DLD1 (cell line): Measurements from ENCODE around the gene FAM240B.

Experiments
- in situ Hi-C: cut with HindIII; loops from 2 replicates; pipeline ENCODE4 v1.10.0; 2017; ENCODE audit warnings: low sequenced_read_pairs

The FAM240B gene

DNA sequence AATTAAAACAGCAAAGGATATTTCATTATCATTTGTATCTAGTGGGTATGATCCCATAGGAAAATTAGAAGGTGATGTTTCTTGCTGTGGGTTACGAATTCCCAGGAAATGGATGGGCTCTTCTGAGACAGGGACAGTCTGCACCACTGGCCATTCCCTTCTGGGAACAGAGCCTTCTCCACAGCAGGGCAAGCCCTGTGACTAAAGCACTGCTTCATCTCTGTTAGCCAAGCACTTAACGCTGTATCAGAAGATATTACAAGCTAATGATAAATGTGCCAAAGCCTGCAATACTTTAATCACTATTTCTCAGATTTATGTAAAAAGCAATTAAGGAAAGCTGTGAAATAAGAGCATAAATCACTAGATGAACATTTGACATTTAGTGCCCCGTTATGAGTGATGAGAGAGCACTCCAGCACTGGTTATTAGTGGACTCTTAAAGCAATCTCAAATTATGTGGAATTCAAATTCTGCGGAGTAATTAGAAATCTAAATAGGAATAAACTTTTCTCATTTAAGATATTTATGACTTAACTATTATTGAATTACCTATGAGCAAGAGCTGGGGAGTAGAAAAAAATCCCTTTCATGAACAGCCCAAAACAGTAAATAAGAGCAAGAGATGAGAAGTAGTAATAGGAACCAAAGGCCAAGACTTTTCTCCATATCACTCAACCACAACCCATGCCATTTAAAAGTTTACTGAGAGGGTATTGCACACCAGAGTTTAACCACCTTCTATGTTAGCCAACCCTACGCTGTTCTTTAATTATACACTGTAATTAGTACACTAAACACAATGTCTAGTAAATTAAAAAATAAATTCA, 49.2 kb downstream of the FAM240B start:
- in situ Hi-C loops: no loop called here

DNA sequence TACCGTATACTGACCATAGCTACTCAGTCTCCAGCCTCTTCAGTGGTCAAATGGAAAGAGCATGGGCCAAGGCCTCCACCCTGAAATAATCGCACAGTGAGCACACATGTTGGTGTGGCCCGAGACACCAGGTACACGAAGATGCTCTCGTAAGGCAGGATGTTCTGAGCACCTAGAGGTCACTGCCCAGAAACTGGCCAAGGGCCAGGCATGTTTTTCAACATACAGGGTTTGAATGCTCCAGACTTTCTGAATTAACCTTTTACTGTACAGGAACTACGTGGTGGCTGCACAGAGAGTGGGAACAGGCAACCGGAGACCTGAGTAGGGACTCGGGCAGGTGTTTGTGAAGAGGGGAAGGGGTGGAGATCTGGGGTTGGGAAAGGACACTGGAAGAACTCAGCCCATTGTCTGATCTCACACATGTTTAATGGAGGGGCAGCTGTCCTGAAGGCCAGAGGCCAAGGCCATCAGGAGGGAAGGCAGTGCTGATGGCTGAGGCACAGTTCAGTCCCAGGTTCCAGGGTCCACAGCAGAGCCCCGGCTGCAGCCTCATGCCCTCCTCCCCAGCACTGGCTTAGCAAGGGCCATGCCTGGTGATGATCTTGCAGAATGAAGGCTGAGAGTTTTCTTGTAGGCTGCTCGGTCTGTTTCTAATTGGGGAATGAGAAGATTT, 51.0 kb downstream of the FAM240B start:
- in situ Hi-C loops: no loop called here

DNA sequence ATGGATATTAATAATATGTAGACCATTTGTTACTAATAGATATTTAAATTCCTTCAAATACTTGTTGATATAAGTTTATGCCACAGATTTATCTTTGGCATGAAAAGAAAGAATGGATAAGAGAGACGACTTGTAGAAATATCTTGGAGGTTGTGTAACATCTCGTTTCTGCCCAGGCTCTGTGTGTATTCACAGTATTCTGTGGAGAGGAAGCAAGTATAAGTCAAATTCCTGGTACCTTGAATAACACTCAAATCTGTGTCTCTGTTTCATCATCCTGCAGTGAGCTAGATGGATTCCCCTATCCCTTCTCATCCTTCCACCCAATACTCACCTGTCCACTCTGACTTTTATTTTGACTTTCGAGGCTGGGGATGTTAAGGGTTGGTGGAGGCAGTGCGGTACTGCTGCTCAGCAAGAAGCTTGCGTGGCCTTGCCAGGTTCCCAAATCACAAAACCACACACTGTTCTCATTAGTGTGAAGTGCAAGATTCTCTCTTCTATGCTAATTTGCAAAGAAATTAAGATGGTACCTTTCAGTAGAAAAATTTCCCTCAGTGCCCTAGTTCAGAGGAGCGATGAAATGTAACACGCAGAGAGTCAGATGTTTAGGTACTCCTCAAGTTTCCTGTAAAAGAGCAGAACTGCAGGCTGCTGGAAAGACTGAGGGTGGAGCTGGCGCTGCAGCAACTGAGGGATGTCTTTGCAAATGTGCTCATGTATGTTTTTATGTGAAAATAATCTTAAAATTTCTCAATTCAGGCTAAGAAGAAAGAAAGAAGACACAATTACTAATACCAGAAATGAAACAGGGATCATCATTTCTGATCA, 57.0 kb downstream of the FAM240B start:
- in situ Hi-C loops: no loop called here

DNA sequence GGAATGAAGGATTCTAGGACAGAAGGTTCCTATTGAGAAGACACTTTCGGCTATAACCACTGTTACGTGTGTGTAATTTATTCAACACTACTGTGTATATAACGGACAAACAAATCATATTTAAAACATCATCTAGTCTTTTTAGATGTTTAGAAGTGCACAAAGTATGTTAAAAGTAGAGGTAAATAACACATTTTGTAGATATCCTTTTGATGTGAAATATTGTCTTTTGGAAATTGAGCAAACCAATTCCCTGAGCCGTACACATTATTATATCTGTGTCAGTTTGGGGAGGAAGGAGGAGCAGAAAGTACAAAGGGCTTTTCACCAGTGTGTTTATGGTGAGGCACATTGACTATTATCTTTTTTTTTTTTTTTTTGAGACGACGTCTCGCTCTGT, 60.4 kb downstream of the FAM240B start:
- in situ Hi-C loops: no loop called here

DNA sequence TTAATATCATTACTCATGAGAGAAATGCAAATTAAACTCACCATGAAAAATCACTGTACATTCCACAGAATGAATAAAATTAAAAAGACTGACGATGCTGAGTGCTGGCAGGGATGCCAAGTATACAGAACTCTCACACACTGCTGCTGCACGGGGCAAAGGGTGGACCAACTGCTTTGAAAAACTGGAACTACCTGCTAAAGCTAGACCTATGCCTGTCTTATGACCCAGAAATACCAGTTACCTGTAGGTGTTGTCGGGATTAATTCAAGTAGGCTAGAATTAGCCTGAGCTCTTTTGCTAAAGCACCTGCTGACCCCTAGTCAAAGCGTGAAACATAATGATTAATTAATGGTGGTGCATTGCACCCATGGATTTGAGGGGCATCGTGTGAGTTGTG, 63.0 kb downstream of the FAM240B start:
- in situ Hi-C loops: no loop called here

DNA sequence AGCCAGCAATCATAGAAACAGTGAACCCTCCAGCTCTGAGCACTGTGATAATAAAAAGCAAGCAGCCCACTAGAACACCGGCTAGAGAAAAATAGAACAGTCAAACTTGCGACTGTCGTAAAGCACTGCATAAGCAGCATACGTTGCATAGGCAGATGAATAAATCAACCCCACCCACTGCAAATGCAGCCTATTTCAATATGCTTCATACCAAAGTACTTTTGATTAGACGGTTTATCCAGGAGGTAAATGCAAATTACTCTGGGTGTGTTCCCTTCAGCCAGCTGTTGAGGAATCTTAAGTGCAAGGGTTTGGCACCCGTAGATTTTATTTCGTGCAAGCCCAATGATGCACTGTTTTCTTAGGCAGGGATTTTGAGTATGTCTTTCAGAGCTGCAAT, 67.4 kb downstream of the FAM240B start:
- in situ Hi-C loops: no loop called here

DNA sequence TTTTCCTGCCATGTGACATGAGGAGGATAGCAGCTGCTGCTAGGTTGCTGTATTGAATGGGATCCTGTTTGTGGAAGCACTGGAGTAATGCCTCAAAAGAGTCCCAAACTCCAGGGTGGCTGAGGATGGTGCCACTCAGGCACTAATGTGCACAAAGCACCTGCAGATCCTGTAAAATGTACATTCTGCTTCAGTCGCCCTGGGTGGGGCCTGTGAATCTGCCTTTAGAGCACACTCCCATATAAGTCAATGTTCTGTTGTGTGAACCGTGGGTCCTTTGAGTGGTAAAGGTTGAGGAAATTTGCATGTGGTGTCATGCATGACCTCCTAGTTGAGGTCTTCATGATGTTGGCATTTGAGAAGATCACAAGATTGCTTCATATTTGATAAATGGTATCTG, 67.9 kb downstream of the FAM240B start:
- in situ Hi-C loops: no loop called here

DNA sequence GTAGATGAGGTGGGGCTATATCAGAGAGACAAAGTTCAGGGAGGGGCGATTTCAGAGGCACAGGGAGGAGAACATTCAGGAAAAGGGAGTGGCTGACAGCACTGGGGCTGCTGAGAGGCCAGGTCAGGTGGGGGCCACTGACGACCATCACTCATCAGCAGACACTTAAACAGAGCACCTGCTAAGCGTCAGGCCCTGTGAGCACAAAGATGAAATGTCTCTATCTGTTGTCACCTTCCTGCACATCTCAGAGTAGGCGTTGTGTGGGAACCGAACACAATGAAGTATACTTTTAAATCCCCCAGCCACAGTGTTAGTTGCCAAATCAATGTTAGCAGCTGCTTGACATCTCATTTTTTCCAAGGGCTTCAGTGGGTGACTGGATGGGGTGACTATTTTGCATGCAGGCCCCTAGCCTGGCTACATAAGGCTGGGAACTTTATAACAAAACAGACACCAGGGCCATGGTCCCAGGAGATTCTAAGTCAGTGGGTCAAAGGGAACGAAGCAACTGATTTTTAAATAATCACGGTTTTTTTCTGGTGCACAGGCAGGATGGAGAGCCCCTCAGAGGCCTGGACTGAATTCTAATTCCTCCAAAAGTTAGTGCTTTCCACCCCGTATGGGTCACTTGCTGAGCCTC, 68.4 kb downstream of the FAM240B start:
- in situ Hi-C loops: no loop called here

DNA sequence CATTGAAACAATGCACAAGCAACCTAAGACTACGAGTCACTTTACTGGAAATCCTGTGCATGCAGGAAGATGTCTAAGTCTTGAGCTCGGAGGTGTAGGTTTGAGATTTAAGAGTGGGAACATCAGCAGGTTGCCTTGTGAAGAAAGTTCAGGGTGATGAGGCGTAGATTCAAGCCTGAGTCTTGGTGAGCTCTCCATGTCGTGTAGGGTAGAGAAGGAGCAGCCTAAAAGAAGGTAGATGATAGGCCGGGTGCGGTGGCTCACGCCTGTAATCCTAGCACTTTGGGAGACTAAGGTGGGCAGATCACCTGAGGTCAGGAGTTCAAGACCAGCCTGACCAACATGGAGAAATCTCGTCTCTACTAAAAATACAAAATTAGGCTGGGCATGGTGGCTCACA, 69.4 kb downstream of the FAM240B start:
- in situ Hi-C loops: no loop called here

DNA sequence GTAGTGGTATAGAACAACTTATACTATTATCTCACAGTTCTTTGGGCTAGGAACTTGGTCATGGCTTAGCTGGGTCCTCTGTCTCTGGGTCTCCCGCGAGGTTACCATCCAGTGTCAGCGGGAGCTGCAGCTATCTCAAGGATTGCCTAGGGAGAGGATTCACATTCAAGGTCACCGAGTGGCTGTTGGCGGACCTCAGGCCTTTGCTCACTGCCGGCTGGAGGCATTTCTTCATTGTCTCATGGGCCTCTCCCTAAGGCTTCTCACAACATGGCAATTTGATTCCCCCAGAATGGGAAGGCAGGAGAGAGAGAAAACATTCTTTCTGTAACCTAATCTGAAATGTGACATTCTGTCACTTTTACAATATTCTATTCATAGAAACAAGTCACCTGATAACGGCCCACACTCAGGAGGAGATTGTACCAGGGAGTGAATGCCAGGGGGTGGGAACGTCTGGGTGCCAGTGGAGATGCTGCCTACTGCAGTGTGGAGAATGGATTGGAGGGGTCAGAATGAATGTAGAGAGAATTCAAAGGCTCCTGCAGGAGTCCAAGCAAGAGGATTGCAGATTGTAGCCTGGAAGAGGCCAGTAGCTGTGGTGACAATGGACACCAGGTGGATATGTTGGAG, 70.1 kb downstream of the FAM240B start:
- in situ Hi-C loops: no loop called here

DNA sequence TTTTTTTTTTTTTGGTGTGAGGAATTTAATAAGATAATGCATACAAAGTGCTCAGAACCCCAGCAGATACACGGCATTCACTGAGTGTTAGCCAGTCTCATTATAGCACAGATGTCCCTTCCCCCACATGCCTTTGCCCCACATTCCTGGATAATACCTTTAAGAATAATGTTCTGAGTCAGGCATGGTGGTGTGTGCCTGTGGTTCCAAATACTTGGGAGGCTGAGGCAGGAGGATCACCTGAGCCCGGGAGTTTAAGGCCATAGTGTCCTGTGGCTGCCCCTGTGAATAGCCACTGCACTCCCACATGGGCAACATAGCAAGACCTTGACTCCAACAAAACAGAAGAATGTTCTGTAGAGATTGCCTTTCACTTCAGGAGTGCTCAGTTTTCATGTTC, 75.3 kb downstream of the FAM240B start:
- in situ Hi-C loops: no loop called here
